ENCODE measurements around the gene HLA-E.
"Not testable (repeated sequence)": the region's sequence is repeated elsewhere in the genome, so short reads cannot be mapped to it uniquely, and the experiment has no call there.

HLA-E gene

DNA sequence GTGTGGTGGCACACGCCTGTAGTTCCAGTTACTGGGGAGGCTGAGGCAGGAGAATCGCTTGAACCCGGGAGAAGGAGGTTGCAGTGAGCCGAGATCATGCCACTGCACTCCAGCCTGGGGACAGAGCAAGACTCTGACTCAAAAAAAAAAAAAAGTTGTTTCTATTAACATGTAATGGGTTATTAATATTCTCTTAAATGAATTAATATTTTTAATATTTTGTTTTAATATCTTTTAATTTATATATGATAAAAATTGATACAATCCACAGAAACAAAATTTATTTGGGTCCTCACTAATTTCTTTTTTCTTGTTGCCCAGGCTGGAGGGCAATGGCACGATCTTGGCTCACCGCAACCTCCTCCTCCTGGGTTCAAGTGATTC is 620 bp upstream of the HLA-E start:
- not testable (repeated sequence) for DNase-seq; H3K27me3 ChIP-seq (ENCODE audit: control insufficient read depth in 1 of 2, insufficient read depth in 1 of 2, low read length in 2 of 2); H2BK5ac ChIP-seq (ENCODE audit: low read depth, low read length, poor library complexity, severe bottlenecking); H3K9me3 ChIP-seq (ENCODE audit: control insufficient read depth, low read length); H3K23ac ChIP-seq (ENCODE audit: low read length in 2 of 2); H2AK5ac ChIP-seq (ENCODE audit: low read length, severe bottlenecking); H3K4me2 ChIP-seq (ENCODE audit: low read length, poor library complexity, severe bottlenecking); H3K14ac ChIP-seq (ENCODE audit: low read length in 2 of 2); H2BK15ac ChIP-seq (ENCODE audit: low read depth, poor library complexity, severe bottlenecking); H3K4me1 ChIP-seq (ENCODE audit: control insufficient read depth, insufficient read depth, low read depth, low read length)
- 95% methylated on average over 5 of the region's 6 CpGs for WGBS
- peak overlapping the region in 1 of 2 experiments; percentile 34 for H3K18ac ChIP-seq (ENCODE audit: low read depth in 1 of 2, low read length in 2 of 2)
- H2BK12ac ChIP-seq (ENCODE audit: low read length in 2 of 2), result peak overlapping the region in 1 of 2 experiments; percentile 30
- peak overlapping the region; percentile 92 for H4K8ac ChIP-seq (ENCODE audit: low read length)
- peak overlapping the region in 1 of 2 experiments; percentile 97 for H3K4me3 ChIP-seq (ENCODE audit: insufficient read depth in 1 of 2, low read depth in 1 of 2, low read length in 2 of 2)
- H2BK120ac ChIP-seq (ENCODE audit: low read depth, low read length), result peak overlapping the region; percentile 55
- H3K4ac ChIP-seq (ENCODE audit: low read depth in 1 of 2, low read length in 2 of 2), result peak overlapping the region in 1 of 2 experiments; percentile 69
- peak overlapping the region; percentile 98 for H3K9ac ChIP-seq (ENCODE audit: low read length)
- peak overlapping the region; percentile 62 for H4K91ac ChIP-seq (ENCODE audit: low read length)
- H3K79me1 ChIP-seq (replicated peaks; ENCODE audit: low read length, poor library complexity, severe bottlenecking), result peaks cover 20% of the 10 kb centered on the region
- H3K27ac ChIP-seq (ENCODE audit: low read length, poor library complexity, severe bottlenecking), result peak overlapping the region; percentile 60
- H2AFZ ChIP-seq (ENCODE audit: low read depth, low read length), result peak overlapping the region; percentile 77
- H3K36me3 ChIP-seq (ENCODE audit: control insufficient read depth in 1 of 2, insufficient read depth in 2 of 2, low read depth in 1 of 2, low read length in 2 of 2), result peaks cover 33 to 36% of the 10 kb centered on the region in 2 experiments

DNA sequence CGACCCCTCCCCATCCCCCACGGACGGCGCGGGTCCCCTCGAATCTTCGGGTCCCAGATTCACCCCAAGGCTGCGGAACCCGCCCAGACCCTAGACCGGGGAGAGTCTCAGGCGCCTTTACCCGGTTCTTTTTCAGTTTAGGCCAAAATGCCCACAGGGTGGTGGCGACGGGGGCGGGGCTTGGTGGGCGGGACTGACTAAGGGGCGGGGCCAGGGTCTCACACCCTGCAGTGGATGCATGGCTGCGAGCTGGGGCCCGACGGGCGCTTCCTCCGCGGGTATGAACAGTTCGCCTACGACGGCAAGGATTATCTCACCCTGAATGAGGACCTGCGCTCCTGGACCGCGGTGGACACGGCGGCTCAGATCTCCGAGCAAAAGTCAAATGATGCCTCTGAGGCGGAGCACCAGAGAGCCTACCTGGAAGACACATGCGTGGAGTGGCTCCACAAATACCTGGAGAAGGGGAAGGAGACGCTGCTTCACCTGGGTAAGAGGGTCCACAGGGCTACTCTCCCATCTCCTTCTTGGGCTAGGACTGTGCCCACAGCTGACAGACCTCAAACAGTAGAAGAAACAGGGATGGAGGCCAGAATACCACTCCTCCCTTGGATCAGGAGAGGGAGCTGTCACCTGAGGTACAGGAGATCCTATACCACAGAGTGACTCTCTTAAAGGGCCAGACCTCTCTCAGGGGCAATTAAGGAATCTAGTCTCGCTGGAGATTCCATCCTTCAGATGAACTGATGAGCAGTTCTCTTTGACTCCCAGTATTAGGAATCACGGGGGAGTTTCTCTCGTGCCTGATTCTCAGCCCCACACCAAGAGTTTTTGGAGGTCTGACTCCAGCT is 942 bp downstream of the HLA-E start:
- peak overlapping the region; percentile 38 to 94 for H3K4ac ChIP-seq (ENCODE audit: low read depth in 1 of 2, low read length in 2 of 2)
- H2AK5ac ChIP-seq (ENCODE audit: low read length, severe bottlenecking), result no peak overlapping the region
- H3K14ac ChIP-seq (ENCODE audit: low read length in 2 of 2), result peak overlapping the region in 1 of 2 experiments; percentile 98
- peak overlapping the region; percentile 96 to 97 for H3K4me3 ChIP-seq (ENCODE audit: insufficient read depth in 1 of 2, low read depth in 1 of 2, low read length in 2 of 2)
- peaks cover 9% of the 10 kb centered on the region for H3K4me1 ChIP-seq (ENCODE audit: control insufficient read depth, insufficient read depth, low read depth, low read length)
- H2AFZ ChIP-seq (ENCODE audit: low read depth, low read length), result peak overlapping the region; percentile 72
- H3K9me3 ChIP-seq (ENCODE audit: control insufficient read depth, low read length), result no peaks in the 10 kb centered on the region
- no peak overlapping the region for H2BK120ac ChIP-seq (ENCODE audit: low read depth, low read length)
- peaks cover 39 to 46% of the 10 kb centered on the region in 2 experiments for H3K36me3 ChIP-seq (ENCODE audit: control insufficient read depth in 1 of 2, insufficient read depth in 2 of 2, low read depth in 1 of 2, low read length in 2 of 2)
- H3K18ac ChIP-seq (ENCODE audit: low read depth in 1 of 2, low read length in 2 of 2), result peak overlapping the region; percentile 85 to 94
- no peak overlapping the region for H2BK15ac ChIP-seq (ENCODE audit: low read depth, poor library complexity, severe bottlenecking)
- peak overlapping the region; percentile 81 for H4K91ac ChIP-seq (ENCODE audit: low read length)
- peak overlapping the region in 1 of 2 experiments; percentile 96 for H3K23ac ChIP-seq (ENCODE audit: low read length in 2 of 2)
- H2BK12ac ChIP-seq (ENCODE audit: low read length in 2 of 2), result no peak overlapping the region
- H3K27ac ChIP-seq (ENCODE audit: low read length, poor library complexity, severe bottlenecking), result peak overlapping the region; percentile 82
- H3K4me2 ChIP-seq (ENCODE audit: low read length, poor library complexity, severe bottlenecking), result peak overlapping the region; percentile 66
- peak; percentile 64 for DNase-seq
- no peak overlapping the region for H2BK5ac ChIP-seq (ENCODE audit: low read depth, low read length, poor library complexity, severe bottlenecking)
- H3K27me3 ChIP-seq (ENCODE audit: control insufficient read depth in 1 of 2, insufficient read depth in 1 of 2, low read length in 2 of 2), result no peaks in the 10 kb centered on the region
- H4K8ac ChIP-seq (ENCODE audit: low read length), result peak overlapping the region; percentile 84
- 23% methylated on average over 38 of the region's 38 CpGs for WGBS
- H3K79me1 ChIP-seq (replicated peaks; ENCODE audit: low read length, poor library complexity, severe bottlenecking), result peaks cover 20% of the 10 kb centered on the region
- peak overlapping the region; percentile 98 for H3K9ac ChIP-seq (ENCODE audit: low read length)

DNA sequence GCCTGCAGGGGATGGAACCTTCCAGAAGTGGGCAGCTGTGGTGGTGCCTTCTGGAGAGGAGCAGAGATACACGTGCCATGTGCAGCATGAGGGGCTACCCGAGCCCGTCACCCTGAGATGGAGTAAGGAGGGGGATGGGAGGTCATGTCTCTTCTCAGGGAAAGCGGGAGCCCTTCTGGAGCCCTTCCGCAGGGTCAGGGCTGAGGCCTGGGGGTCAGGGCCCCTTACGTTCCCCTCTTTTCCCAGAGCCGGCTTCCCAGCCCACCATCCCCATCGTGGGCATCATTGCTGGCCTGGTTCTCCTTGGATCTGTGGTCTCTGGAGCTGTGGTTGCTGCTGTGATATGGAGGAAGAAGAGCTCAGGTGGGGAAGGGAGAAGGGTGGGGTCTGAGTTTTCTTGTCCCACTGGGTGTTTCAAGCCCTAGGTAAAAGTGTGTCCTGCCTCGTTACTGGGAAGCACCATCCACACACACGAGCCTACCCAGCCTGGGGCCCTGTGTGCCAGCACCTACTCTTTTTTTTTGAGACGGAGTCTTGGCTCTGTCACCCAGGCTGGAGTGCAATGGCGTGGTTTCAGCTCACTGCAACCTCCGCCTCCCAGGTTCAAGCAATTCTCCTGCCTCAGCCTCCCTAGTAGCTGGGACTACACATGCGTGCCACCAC is 2.1 kb downstream of the HLA-E start:
- not testable (repeated sequence) for H3K18ac ChIP-seq (ENCODE audit: low read depth in 1 of 2, low read length in 2 of 2); H3K9me3 ChIP-seq (ENCODE audit: control insufficient read depth, low read length); H3K14ac ChIP-seq (ENCODE audit: low read length in 2 of 2); H3K4ac ChIP-seq (ENCODE audit: low read depth in 1 of 2, low read length in 2 of 2); H2BK15ac ChIP-seq (ENCODE audit: low read depth, poor library complexity, severe bottlenecking); DNase-seq; H2BK120ac ChIP-seq (ENCODE audit: low read depth, low read length); H3K27me3 ChIP-seq (ENCODE audit: control insufficient read depth in 1 of 2, insufficient read depth in 1 of 2, low read length in 2 of 2); H3K4me2 ChIP-seq (ENCODE audit: low read length, poor library complexity, severe bottlenecking); H2BK12ac ChIP-seq (ENCODE audit: low read length in 2 of 2); H4K8ac ChIP-seq (ENCODE audit: low read length); H4K91ac ChIP-seq (ENCODE audit: low read length); H3K23ac ChIP-seq (ENCODE audit: low read length in 2 of 2); H3K27ac ChIP-seq (ENCODE audit: low read length, poor library complexity, severe bottlenecking); H2AK5ac ChIP-seq (ENCODE audit: low read length, severe bottlenecking); H2BK5ac ChIP-seq (ENCODE audit: low read depth, low read length, poor library complexity, severe bottlenecking); H2AFZ ChIP-seq (ENCODE audit: low read depth, low read length)
- WGBS, result 98% methylated on average over 14 of the region's 14 CpGs
- Histone ChIP-seq H3K4me3 (ENCODE audit: insufficient read depth in 1 of 2, low read depth in 1 of 2, low read length in 2 of 2) (peak overlapping the region in 1 of 2 experiments; percentile 97), H3K9ac (ENCODE audit: low read length) (peak overlapping the region; percentile 98), H3K36me3 (ENCODE audit: control insufficient read depth in 1 of 2, insufficient read depth in 2 of 2, low read depth in 1 of 2, low read length in 2 of 2) (peaks cover 39 to 46% of the 10 kb centered on the region in 2 experiments), H3K79me1 (replicated peaks; ENCODE audit: low read length, poor library complexity, severe bottlenecking) (peaks cover 20% of the 10 kb centered on the region), H3K4me1 (ENCODE audit: control insufficient read depth, insufficient read depth, low read depth, low read length) (peaks cover 11% of the 10 kb centered on the region)

Data from mesenchymal stem cell (in vitro differentiated cells and primary cell).